ES-I3 (cell line): ENCODE results near the gene HHLA2.
"Not testable (repeated sequence)": the region's sequence is repeated elsewhere in the genome, so short reads cannot be mapped to it uniquely, and the experiment has no call there.

Experiments
- H3K36me3 ChIP-seq: 2 replicates; pipeline ENCODE4 v1.6.1; 2013; ENCODE audit warnings: mild to moderate bottlenecking, low read length, control low read depth, moderate library complexity; ENCODE audit not compliant: insufficient read depth
- H3K4me1 ChIP-seq: 2 replicates; pipeline ENCODE4 v1.6.1; 2013; ENCODE audit warnings: mild to moderate bottlenecking, control low read depth, low read length; ENCODE audit not compliant: insufficient read depth
- H3K9ac ChIP-seq: 2 replicates; pipeline ENCODE4 v1.6.1; 2013; ENCODE audit warnings: low read depth, mild to moderate bottlenecking, low read length, moderate library complexity
- H3K9me3 ChIP-seq: 2 replicates; pipeline ENCODE4 v1.6.1; 2013; ENCODE audit warnings: mild to moderate bottlenecking, low read length, moderate library complexity; ENCODE audit not compliant: control insufficient read depth, insufficient read depth

Gene HHLA2

DNA sequence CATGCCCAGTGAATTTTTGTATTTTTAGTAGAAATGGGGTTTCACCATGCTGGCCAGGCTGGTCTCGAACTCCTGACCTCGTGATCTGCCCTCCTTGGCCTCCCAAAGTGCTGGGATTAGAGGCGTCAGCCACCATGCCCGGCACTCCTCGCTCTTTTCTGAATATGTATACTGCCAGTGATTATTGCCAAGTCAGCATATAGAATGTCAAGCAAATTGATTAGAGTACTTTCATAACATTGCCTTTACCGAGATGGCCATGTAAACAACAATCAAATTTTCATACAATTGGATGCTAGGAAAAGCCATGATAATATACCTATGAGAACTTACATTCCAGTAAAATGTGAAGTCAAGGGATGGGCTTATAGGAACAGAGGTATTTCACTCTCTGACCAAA, 8.2 kb upstream of the HHLA2 start:
- H3K9me3 ChIP-seq, H3K36me3 ChIP-seq, H3K4me1 ChIP-seq, H3K9ac ChIP-seq: not testable (repeated sequence)

DNA sequence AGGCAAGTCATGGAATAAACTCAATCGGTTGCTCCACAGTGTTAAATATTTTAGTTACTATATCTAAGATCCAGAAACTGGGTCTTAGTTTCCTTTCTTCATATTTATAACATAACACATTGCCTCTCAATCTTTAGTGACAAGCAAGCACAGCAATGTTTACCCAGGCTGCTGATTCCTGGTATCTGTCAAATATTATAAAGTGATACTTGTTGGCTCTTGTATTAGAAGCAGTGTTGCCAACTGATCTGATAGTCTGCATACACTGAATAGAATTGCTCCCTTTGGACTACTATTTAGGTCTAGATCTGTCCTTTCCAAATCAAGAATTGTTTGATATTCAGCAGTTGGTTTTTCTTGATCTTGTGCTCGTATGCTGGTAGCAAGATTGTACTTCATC, 7.2 kb upstream of the HHLA2 start:
- no peaks in the 10 kb centered on the region for H3K36me3 ChIP-seq
- H3K4me1 ChIP-seq = no peaks in the 10 kb centered on the region
- H3K9ac ChIP-seq = no peak overlapping the region
- H3K9me3 ChIP-seq = no peaks in the 10 kb centered on the region

DNA sequence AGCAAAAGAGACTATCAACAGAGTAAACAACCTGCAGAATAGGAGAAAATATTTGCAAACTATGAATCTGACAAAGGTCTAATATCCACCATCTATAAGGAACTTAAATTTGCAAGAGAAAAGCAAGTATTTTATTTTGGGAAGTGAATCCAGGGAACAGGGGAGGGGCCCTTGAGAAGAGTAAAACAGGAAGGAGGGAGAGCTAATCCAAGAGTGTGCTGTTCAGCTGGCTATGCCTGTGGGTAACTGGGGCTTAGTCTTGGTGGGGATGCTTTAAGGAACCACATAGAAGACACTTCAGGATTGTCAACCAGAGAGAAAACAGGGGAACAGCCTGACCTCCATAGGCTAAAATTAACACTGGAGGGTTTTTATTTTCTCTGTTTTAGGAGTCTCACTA, 3.9 kb upstream of the HHLA2 start:
- Histone ChIP-seq H3K9me3 (no peaks in the 10 kb centered on the region), H3K4me1 (no peaks in the 10 kb centered on the region), H3K36me3 (no peaks in the 10 kb centered on the region), H3K9ac (no peak overlapping the region)

DNA sequence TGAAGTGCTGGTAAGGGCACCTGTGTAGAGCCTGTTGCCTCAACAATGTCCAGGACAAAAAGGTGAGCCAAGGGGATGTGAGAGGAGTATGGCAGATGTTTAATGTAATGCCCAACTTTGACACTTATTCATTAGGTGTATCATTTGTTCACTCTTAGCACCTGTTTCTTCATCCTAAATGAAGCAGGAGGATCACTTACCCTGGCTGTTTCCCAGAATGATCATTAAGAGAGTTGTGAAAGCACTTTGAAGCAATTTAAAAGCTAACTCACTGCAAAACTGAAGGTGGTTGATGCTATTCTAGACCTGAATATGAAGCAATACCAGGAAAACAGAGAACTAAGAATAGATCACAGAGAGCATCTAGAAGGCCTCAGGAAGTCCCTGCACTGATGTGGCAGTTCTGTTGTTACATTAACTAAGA, 3.4 kb upstream of the HHLA2 start:
- Histone ChIP-seq H3K9ac (no peak overlapping the region), H3K9me3 (no peaks in the 10 kb centered on the region), H3K4me1 (no peaks in the 10 kb centered on the region), H3K36me3 (no peaks in the 10 kb centered on the region)

DNA sequence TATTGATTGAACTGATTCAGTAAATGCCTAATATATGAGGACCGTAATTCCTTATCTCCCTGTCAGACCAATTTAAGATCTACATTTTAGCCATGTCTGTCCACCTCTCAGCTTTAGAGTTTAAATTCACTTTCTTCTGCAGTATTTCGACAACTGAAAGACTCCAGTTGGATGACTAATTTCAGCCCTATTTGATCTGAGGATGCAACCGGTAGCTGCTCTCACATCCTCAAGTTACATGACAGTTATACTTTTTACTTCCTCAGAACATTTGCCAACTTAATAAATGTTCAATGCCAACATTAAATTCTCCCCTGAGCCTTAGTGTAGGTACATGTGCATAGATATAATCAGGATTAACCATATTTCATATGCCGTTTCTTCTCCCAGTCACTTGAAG, 2.5 kb upstream of the HHLA2 start:
- Histone ChIP-seq H3K4me1 (no peaks in the 10 kb centered on the region), H3K9me3 (no peaks in the 10 kb centered on the region), H3K36me3 (no peaks in the 10 kb centered on the region), H3K9ac (no peak overlapping the region)

DNA sequence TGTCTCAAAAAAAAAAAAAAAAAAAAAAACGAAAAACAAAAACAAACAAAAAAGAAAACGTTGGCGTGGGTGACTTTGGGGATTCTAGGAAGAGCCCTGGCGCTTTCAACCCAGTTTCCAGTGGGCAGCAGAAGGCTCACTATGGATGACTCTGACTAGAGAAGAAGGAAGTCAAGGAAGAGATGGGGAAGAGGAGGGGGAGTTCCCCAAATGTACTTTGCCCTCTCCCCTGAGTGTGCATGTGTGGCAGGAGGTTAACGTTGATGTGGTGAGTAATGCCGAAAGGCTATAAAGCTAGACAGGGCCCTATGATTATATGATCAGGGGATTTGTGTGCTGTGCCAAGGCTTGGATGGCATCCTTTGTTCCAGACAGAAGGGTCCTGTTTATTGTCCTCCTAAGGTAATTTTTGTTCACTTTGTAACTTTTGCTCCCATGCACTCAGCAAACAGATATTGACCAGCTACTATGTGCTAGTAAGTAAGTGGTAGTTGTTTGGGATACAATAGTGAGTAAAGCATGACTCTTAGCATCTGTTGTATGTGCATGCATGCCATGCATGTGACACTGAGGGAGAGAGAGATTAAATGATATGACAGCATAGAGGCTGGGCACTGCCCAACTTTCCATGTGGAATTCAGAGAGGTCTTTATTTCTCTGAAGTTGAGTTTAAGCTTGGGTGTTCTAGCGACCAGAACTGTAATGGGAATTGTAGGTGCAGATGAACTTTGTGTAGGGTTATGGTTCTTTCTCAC, 750 bp upstream of the HHLA2 start:
- Histone ChIP-seq H3K36me3 (no peaks in the 10 kb centered on the region), H3K4me1 (peaks cover 5% of the 10 kb centered on the region; the same call in 1 of the 2 replicates), H3K9ac (no peak overlapping the region), H3K9me3 (no peaks in the 10 kb centered on the region)

DNA sequence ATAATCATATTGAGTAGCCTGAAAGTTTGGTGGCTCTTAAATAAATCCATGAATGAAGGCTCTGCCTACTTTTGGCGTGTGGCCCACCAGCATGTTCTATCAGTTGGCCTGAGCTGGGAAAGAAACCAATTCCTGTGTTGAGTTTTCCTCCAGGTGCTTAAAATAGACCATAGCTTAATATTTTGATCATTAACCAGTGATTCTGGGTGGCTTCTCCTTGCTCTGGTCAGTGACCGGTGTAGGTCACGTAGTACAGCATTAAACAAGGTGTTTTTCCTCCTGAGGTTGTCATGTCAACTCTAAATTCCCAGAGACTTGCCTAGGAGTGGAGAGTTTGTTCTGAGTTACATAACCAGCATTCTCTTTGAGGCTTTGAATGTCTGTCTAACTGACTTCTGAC, 1.3 kb downstream of the HHLA2 start:
- no peak overlapping the region for H3K9ac ChIP-seq
- no peaks in the 10 kb centered on the region for H3K36me3 ChIP-seq
- H3K9me3 ChIP-seq = no peaks in the 10 kb centered on the region
- H3K4me1 ChIP-seq = peaks cover 15% of the 10 kb centered on the region

DNA sequence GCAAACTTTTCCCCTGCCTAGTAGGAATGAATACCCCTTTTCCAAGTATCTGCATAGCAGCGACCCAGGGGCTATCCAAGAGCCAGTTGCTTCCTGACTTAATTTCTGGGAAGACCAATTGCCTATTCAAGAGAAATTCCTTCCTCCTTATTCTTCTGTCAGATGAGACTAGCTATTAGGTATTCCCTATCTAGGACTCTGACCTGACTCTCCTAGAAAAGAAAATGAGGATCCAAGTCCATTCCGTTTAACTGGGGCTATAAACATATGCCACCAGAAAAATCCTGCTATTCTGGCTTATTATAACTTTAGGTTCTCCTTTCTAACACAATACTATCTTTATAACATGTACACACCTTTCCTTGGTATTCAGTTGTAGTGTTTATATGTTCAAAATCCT, 1.7 kb downstream of the HHLA2 start:
- Histone ChIP-seq H3K9me3 (no peaks in the 10 kb centered on the region), H3K9ac (no peak overlapping the region), H3K36me3 (no peaks in the 10 kb centered on the region), H3K4me1 (peaks cover 15% of the 10 kb centered on the region)

DNA sequence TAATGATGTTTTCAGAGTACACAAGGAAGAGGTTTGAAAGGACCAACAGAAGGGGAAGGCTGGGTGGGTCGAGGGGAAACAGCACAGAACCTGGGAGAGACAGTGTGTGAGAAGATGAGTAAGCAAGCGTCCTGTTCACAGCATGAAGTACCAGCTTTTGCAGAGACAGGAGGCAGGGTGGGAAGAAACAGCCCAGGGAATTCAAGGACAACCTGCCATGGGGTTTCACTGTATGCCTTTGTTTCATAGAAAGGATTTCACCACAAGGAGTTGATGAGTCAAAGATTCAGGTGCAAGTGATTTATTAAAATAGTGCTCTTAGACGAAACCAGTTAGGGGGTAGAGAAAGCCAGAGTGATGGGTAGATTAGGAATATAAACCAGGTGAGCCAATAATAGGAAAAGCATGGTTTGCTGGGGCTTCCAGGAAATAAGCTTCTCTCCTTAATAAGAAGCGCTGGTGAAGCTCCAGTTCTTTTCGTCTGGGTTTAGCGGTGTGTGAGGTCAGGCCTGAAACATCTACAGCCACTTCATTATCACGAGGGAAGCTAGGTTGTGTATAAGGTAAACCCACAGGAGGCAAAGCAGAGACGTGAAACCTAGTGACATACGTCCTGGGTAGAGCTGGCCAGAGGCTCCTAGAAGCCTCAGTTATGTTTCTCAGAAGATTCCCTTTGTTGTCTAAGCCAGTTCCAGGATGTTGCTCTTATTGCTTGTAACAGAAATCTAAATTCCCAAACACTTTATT, 3.9 kb downstream of the HHLA2 start:
- Histone ChIP-seq H3K9ac (no peak overlapping the region), H3K9me3 (no peaks in the 10 kb centered on the region), H3K36me3 (no peaks in the 10 kb centered on the region), H3K4me1 (peaks cover 15% of the 10 kb centered on the region)

DNA sequence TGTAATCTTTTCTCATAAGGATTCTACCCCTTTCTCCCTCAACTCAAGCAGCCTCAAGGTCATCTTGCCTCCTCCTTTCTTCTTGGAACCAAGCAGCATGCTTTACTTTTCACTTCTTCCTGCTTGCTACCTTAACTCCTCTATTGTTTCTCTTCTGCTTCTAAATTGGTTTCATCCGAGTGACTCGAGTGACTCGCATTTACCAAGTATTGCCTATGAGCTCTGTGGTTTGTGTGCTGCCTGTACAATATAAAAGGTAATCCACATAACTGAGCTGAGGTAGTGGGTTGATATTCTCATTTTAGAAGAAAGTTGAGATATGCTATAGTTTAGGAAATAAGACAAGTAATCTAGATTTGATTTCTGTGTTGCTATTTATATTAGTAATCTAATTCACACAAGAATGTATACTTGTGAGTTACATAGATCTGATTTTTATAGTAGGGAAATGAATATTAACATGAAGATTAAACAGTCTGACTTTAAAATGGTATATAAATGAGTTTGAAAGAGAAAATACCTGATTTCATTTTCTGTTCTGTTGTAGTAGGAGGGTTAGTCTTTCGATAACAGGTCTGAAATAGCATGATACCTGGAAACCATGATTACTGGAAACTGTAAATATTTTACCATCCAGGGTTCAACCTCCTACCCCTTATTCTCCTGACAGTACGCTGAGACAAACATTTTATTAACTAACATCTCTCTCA, 5.5 kb downstream of the HHLA2 start:
- Histone ChIP-seq H3K9ac (no peak overlapping the region), H3K9me3 (no peaks in the 10 kb centered on the region)

DNA sequence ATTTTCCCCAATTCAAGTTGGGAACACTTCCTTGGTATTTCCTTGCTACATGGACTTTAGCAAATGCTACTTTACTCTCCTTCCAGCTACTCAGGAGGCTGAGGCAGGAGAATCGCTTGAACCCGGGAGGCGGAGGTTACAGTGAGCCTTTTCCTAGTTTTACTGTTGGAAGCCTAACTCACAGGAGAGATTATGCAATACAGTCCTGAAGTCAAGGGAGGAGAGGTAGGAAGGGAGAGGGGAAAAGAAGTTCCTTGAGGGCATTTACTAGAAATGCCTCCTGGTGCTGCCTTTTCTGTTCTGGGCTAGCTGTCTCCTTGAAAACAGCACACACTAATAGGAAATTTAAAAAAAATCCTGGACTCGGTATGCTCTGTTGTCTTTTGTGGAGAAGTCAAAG, 6.2 kb downstream of the HHLA2 start:
- Histone ChIP-seq H3K9ac (no peak overlapping the region), H3K4me1 (peaks cover 15% of the 10 kb centered on the region)

More for the DNA sequence above, 5.5 kb downstream of the HHLA2 start:
- Histone ChIP-seq H3K36me3 (no peaks in the 10 kb centered on the region), H3K4me1 (peaks cover 15% of the 10 kb centered on the region)

DNA sequence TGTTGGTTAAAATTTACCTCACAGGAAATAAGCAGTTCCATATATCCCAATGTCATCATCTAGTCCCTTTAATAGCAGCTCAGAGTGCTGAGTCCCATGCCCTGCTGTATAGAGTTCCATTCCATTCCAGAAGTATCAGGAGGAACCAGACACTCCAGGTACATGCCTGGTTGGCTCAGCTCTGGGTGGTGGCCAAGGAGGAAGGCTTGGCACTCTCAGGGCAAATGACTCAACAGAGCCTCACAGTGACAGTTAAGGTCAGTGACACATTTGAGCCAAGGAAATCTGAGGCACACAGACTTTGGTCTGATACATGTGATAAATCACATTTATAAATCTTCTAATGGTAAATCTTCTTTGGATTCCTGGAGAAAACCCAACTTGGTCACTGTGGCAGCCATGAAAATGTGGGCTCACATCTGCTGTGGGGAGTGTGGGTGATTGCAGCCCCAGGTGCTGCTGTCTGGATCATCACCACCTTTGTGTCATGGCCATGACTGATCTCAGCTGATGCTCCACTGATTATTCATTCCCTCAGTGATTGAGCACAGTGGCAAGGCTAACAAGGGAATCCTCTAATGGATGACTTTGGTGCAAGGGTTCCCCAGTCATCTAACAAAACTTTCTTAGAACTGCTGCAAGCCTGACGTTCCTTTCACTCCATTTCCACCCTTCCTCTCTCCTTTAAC, 9.3 kb downstream of the HHLA2 start:
- H3K9ac ChIP-seq = no peak overlapping the region
- peaks cover 9% of the 10 kb centered on the region for H3K4me1 ChIP-seq
- no peaks in the 10 kb centered on the region for H3K9me3 ChIP-seq
- H3K36me3 ChIP-seq = no peaks in the 10 kb centered on the region

More for the DNA sequence above, 6.2 kb downstream of the HHLA2 start:
- Histone ChIP-seq H3K9me3 (no peaks in the 10 kb centered on the region), H3K36me3 (no peaks in the 10 kb centered on the region)

DNA sequence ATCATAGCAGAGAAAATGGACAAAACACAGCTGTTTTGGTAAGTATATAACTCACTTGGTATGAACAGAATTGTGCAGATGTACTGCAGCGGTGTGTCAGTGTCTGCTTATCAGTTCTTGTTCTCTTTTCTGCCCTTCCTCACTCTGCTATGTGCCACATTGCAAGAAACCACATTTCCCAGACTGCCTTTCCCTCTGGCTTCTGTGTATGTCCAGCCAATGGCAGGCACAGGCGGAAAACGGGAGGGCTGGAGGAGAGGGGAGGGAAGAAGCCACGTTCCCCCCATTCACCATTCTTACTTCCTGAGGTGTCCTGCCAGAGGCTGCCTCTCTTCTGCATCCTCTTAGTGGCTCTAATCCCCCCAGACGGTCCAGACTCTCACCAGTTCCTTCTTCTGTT, 15.4 kb downstream of the HHLA2 start:
- H3K9me3 ChIP-seq = no peaks in the 10 kb centered on the region
- H3K4me1 ChIP-seq = no peaks in the 10 kb centered on the region
- no peak overlapping the region for H3K9ac ChIP-seq
- H3K36me3 ChIP-seq = no peaks in the 10 kb centered on the region

DNA sequence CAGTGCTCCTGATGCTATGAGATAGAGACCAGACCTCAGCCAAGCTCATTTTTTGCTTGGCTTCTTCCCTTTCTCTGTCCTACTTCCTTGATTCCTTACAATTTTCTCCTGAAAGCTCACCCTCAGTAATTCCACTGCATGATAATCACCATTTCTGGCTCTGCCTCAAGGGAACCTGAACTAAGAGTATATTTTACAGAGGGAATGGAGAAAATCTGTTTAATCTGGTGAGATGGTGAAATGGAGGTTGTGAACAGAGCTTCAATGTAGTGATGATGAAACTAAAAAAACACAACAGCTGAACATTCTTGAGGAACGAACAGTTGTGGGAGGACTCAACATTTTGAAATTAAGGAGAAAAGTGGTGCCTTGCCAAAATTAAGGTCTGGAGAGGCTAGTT, 16.3 kb downstream of the HHLA2 start:
- no peaks in the 10 kb centered on the region for H3K36me3 ChIP-seq
- H3K9ac ChIP-seq = no peak overlapping the region
- no peaks in the 10 kb centered on the region for H3K9me3 ChIP-seq
- H3K4me1 ChIP-seq = no peaks in the 10 kb centered on the region
